ENCODE measurements around the gene FKBP15. TPM values are rescaled to one million over a fixed set of nuclear protein-coding genes. Genes with fewer than 3 reads are reported as not detected.
"Not testable (repeated sequence)": the region's sequence is repeated elsewhere in the genome, so short reads cannot be mapped to it uniquely, and the experiment has no call there.

FKBP15 gene
- total RNA-seq, 1 donor from 2014 or later, result 24.4 TPM

DNA sequence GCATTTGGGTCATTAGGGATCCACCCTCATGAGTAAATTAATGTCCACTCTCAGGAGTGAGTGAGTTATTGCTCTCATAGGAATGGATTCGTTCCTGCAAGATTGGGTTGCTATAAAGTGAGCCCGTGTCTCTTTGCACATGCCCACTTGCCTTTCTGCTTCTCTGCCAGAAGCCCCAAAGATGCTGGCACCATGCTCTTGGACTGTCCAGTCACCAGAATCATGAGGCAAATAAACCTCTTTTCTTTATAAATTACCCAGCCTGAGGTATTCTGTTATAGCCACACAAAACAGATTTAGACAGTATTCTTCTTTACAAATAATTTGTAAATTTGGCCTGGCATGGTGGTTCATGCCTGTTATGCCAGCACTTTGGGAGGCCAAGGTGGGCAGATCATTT is 29.7 kb upstream of the FKBP15 start:
- no peaks in the 10 kb centered on the region for H3K27me3 ChIP-seq
- TF ChIP-seq, protein P1, sequence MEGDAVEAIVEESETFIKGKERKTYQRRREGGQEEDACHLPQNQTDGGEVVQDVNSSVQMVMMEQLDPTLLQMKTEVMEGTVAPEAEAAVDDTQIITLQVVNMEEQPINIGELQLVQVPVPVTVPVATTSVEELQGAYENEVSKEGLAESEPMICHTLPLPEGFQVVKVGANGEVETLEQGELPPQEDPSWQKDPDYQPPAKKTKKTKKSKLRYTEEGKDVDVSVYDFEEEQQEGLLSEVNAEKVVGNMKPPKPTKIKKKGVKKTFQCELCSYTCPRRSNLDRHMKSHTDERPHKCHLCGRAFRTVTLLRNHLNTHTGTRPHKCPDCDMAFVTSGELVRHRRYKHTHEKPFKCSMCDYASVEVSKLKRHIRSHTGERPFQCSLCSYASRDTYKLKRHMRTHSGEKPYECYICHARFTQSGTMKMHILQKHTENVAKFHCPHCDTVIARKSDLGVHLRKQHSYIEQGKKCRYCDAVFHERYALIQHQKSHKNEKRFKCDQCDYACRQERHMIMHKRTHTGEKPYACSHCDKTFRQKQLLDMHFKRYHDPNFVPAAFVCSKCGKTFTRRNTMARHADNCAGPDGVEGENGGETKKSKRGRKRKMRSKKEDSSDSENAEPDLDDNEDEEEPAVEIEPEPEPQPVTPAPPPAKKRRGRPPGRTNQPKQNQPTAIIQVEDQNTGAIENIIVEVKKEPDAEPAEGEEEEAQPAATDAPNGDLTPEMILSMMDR (IDR thresholded peaks at IDR 0.05), result no peak
- H3K9me3 ChIP-seq, result no peaks in the 10 kb centered on the region
- DNase-seq (ENCODE audit: low spot score in 2 of 2), result no peak
- no peak overlapping the region for H3K4me3 ChIP-seq
- intact Hi-C loops (cut with DNase I), result no loop called here
- no peak overlapping the region for H3K27ac ChIP-seq
- H3K4me1 ChIP-seq, result no peaks in the 10 kb centered on the region
- H3K36me3 ChIP-seq, result no peaks in the 10 kb centered on the region

DNA sequence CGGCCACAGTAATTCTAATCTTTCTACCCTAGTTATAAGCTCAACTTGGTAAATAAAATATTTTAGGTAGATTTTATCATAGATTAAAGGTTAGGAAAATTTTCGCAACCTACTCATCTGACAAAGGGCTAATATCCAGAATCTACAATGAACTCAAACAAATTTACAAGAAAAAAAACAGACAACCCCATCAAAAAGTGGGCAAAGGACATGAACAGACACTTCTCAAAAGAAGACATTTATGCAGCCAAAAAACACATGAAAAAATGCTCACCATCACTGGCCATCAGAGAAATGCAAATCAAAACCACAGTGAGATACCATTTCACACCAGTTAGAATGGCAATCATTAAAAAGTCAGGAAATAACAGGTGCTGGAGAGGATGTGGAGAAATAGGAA is 28.6 kb upstream of the FKBP15 start:
- H3K36me3 ChIP-seq; H3K4me1 ChIP-seq; intact Hi-C loops (cut with DNase I); H3K9me3 ChIP-seq; H3K4me3 ChIP-seq; H3K27ac ChIP-seq; DNase-seq (ENCODE audit: low spot score in 2 of 2); H3K27me3 ChIP-seq: not testable (repeated sequence)

DNA sequence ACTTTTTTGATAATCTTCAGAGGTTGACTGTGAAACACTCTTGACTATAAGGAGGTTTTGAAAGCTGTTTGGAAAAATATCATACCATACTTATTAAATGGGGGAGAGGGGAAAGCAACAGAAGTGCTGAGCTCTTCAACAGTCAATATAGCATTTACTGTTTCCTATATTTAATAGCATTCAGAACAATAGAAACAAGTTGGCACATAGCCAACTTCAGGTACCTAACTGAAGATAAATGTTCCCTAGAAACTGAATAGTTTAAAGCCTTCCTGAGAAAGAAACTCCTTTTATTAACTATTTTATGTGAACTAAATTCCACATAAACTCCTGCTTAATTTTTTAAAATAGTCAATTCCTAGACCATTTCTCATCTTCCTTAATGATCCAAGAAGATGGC is 26.6 kb upstream of the FKBP15 start:
- no peaks in the 10 kb centered on the region for H3K27me3 ChIP-seq
- no peak overlapping the region for H3K27ac ChIP-seq
- H3K4me3 ChIP-seq, result no peak overlapping the region
- H3K36me3 ChIP-seq, result no peaks in the 10 kb centered on the region
- intact Hi-C loops (cut with DNase I), result no loop called here
- H3K4me1 ChIP-seq, result no peaks in the 10 kb centered on the region
- no peaks in the 10 kb centered on the region for H3K9me3 ChIP-seq
- TF ChIP-seq, protein P1 (IDR thresholded peaks at IDR 0.05), result no peak
- DNase-seq (ENCODE audit: low spot score in 2 of 2), result no peak

DNA sequence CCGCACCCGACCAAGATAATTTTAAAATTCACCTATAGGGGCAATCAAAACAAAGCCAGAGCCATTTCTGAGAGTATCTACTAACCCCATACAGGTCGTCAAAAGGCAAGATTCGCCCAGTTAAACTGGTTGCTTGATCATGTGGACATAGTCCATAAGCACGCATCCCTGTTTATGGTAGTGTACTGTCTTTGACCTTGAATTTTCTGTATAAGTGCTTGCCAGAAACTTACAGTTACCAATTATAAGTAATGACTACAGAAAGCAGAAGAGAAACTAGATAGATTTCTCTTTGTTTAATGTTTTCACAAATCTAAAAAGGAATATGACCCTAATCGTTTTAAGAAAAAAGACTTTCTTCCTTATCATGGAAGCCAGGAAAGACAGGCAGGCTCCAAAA is 25.9 kb upstream of the FKBP15 start:
- no peak for DNase-seq (ENCODE audit: low spot score in 2 of 2)
- intact Hi-C loops (cut with DNase I), result no loop called here
- no peak overlapping the region for H3K4me3 ChIP-seq
- H3K27ac ChIP-seq, result no peak overlapping the region
- H3K9me3 ChIP-seq, result no peaks in the 10 kb centered on the region
- TF ChIP-seq, protein P1 (IDR thresholded peaks at IDR 0.05), result no peak
- H3K27me3 ChIP-seq, result no peaks in the 10 kb centered on the region
- no peaks in the 10 kb centered on the region for H3K4me1 ChIP-seq
- H3K36me3 ChIP-seq, result no peaks in the 10 kb centered on the region

DNA sequence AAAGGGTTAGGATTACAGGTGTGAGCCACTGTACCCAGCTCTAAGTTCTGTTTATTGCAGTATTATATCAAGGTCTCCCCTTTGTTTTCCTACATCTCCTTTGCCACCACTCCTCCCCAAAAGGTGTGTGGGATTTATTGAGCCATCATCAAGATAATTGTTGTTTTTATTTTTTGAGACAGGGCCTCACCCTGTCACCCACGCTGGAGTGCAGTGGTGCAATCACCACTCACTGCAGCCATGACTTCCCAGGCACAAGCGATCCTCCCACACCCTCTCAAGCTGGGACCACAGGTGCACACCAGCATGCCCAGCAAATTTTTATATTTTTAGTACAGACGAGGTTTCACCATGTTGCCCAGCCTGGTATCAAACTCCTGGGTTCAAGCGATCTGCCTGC is 24.8 kb upstream of the FKBP15 start:
- no peaks in the 10 kb centered on the region for H3K36me3 ChIP-seq

DNA sequence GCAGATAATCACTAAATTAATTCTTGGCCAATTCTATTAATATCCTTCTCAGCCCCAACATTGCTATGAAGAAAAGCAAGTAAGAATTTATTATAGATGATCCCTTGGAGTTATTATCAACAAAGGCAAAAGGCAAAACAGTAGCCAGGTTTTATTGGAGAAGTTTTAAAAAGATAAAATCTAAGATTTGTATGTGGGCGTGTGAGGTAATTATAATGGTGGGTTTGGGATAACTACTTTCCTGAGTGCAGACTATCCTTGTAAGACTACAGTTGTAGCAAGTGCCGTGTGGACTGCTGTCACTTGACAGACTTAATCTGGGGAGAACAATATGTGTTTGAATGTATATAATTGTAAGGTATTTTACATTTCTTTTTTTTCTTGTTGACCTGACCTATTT is 23.5 kb upstream of the FKBP15 start:
- DNase-seq (ENCODE audit: low spot score in 2 of 2), result no peak
- no peaks in the 10 kb centered on the region for H3K36me3 ChIP-seq
- no peak overlapping the region for H3K27ac ChIP-seq
- no peaks in the 10 kb centered on the region for H3K27me3 ChIP-seq
- TF ChIP-seq, protein P1 (IDR thresholded peaks at IDR 0.05), result no peak
- H3K9me3 ChIP-seq, result no peaks in the 10 kb centered on the region
- intact Hi-C loops (cut with DNase I), result no loop called here
- no peak overlapping the region for H3K4me3 ChIP-seq
- H3K4me1 ChIP-seq, result no peaks in the 10 kb centered on the region

More for the DNA sequence above, 24.8 kb upstream of the FKBP15 start:
- Histone ChIP-seq H3K9me3 (no peaks in the 10 kb centered on the region), H3K27me3 (no peaks in the 10 kb centered on the region), H3K4me3 (no peak overlapping the region), H3K4me1 (no peaks in the 10 kb centered on the region), H3K27ac (no peak overlapping the region)
- TF ChIP-seq, protein P1 (IDR thresholded peaks at IDR 0.05), result no peak
- intact Hi-C loops (cut with DNase I), result no loop called here
- DNase-seq (ENCODE audit: low spot score in 2 of 2), result no peak

All from ascending aorta (tissue), 2 donors.